Superior temporal gyrus (tissue), 1 donor: Measurements from ENCODE around the gene CACNA2D2.

Source experiments
- DNase-seq: peaks from one replicate; pipeline ENCODE4 v3.0.0-alpha.2; 2016; ENCODE audit errors: extremely low spot score

Gene CACNA2D2

GRCh38 chr3:50464569-50464968 lies 38.9 kb downstream of the CACNA2D2 start:
- DNase-seq = peak; percentile 14

GRCh38 chr3:50459785-50460184 lies 43.6 kb downstream of the CACNA2D2 start:
- DNase-seq = no peak

- DNase-seq = no peak
Measured at GRCh38 chr3:50457988-50458387, 45.4 kb downstream of the CACNA2D2 start.

- no peak for DNase-seq
Measured at GRCh38 chr3:50455161-50456018, 48.0 kb downstream of the CACNA2D2 start.

- no peak for DNase-seq
Measured at GRCh38 chr3:50454481-50455070, 48.9 kb downstream of the CACNA2D2 start.

- no peak for DNase-seq
Measured at GRCh38 chr3:50453907-50454306, 49.5 kb downstream of the CACNA2D2 start.

GRCh38 chr3:50450209-50450921 lies 53.1 kb downstream of the CACNA2D2 start:
- peak; percentile 20 for DNase-seq

- no peak for DNase-seq
Measured at GRCh38 chr3:50448752-50449539, 54.5 kb downstream of the CACNA2D2 start.

GRCh38 chr3:50447290-50447840 lies 56.1 kb downstream of the CACNA2D2 start:
- no peak for DNase-seq

GRCh38 chr3:50445919-50446318 lies 57.5 kb downstream of the CACNA2D2 start:
- no peak for DNase-seq

GRCh38 chr3:50444782-50445181 lies 58.7 kb downstream of the CACNA2D2 start:
- DNase-seq = no peak

- no peak for DNase-seq
Measured at GRCh38 chr3:50444213-50444612, 59.2 kb downstream of the CACNA2D2 start.

GRCh38 chr3:50442945-50443579 lies 60.4 kb downstream of the CACNA2D2 start:
- DNase-seq = peak; percentile 60

- DNase-seq = no peak
Measured at GRCh38 chr3:50441424-50442217, 61.8 kb downstream of the CACNA2D2 start.

- peak; percentile 56 for DNase-seq
Measured at GRCh38 chr3:50436114-50436674, 67.2 kb downstream of the CACNA2D2 start.

- DNase-seq = no peak
Measured at GRCh38 chr3:50435371-50436113, 67.9 kb downstream of the CACNA2D2 start.

- no peak for DNase-seq
Measured at GRCh38 chr3:50433954-50434353, 69.5 kb downstream of the CACNA2D2 start.

- DNase-seq = no peak
Measured at GRCh38 chr3:50430950-50431435, 72.4 kb downstream of the CACNA2D2 start.

- DNase-seq = no peak
Measured at GRCh38 chr3:50430191-50430590, 73.2 kb downstream of the CACNA2D2 start.
